Left lung (tissue), 10 donors: Measurements from ENCODE around the gene JARID2. TPM values are rescaled to one million over a fixed set of nuclear protein-coding genes. Genes with fewer than 3 reads are reported as not detected.

Source experiments
- ATAC-seq: fragments of 200-7000 bp; cut with Tn5 transposase; one replicate; pipeline ENCODE4 v1.9.1; 2020; ENCODE audit warnings: moderate library complexity
- DNase-seq, 4 donors: peaks; one replicate each; pipeline ENCODE4 v3.0.0-alpha.2; 2013 to 2020
- H3K27ac ChIP-seq, 2 donors: fragments of 200-600 bp; sonication (generic) in 1 of 2; one replicate each; pipeline versions ENCODE4 v1.5.0 to v1.8.0; 2020 to 2021
- H3K27me3 ChIP-seq, 2 donors: fragments of 200-600 bp; sonication (generic) in 1 of 2; one replicate each; pipeline versions ENCODE4 v1.5.0 to v1.8.0; 2020 to 2021
- H3K36me3 ChIP-seq, 2 donors: fragments of 200-600 bp; sonication (generic) in 1 of 2; one replicate each; pipeline versions ENCODE4 v1.5.0 to v1.8.0; 2020 to 2021
- H3K4me1 ChIP-seq, 2 donors: fragments of 200-600 bp; one replicate each; pipeline ENCODE4 v1.8.0; 2021
- H3K4me3 ChIP-seq, 2 donors: fragments of 200-600 bp; sonication (generic) in 1 of 2; one replicate each; pipeline versions ENCODE4 v1.5.0 to v1.8.0; 2020 to 2021; ENCODE audit warnings: mild to moderate bottlenecking in 1 of 2
- H3K9me3 ChIP-seq, 2 donors: fragments of 200-600 bp; sonication (generic) in 1 of 2; one replicate each; pipeline versions ENCODE4 v1.5.0 to v1.8.0; 2020 to 2021
- intact Hi-C, 2 donors: fragments of 100-400 bp; cut with DNase I; formaldehyde crosslinking; loops; one replicate each; pipeline versions ENCODE4 v1.11.2 to v1.14.2; 2022
- polyA plus RNA-seq, 6 donors: library from polyadenylated mRNA; unstranded; fragments of 120-200 nt; gene quantifications; one replicate each; pipeline ENCODE4 v1.2.1, GENCODE V29; 2013; ENCODE audit not compliant: insufficient read length in 6 of 6
- total RNA-seq, 2 donors: library from RNA; stranded (reverse); fragmentation: NEBNext Ultra II Directional; extraction: Animal tissue kit (Norgen Biotek cat#: 25700); gene quantifications; one replicate each; pipeline ENCODE4 v1.2.1, GENCODE V29; 2021
- TF ChIP-seq, protein P1 (sequence below), 2 donors: fragments of 200-600 bp; sonication (generic) in 1 of 2; IDR thresholded peaks; one replicate each; pipeline versions ENCODE4 v1.5.0 to v1.8.0; 2021; ENCODE audit warnings: antibody characterized with exemption in 2 of 2
- donor health status: DM: no; HTN: yes; CAD: no.
- donor health status: DM: no; HTN: no; CAD: no.

The JARID2 gene
- total and polyA plus RNA-seq, 8 donors = 10.2 to 19.4 (median 17.8) TPM

DNA sequence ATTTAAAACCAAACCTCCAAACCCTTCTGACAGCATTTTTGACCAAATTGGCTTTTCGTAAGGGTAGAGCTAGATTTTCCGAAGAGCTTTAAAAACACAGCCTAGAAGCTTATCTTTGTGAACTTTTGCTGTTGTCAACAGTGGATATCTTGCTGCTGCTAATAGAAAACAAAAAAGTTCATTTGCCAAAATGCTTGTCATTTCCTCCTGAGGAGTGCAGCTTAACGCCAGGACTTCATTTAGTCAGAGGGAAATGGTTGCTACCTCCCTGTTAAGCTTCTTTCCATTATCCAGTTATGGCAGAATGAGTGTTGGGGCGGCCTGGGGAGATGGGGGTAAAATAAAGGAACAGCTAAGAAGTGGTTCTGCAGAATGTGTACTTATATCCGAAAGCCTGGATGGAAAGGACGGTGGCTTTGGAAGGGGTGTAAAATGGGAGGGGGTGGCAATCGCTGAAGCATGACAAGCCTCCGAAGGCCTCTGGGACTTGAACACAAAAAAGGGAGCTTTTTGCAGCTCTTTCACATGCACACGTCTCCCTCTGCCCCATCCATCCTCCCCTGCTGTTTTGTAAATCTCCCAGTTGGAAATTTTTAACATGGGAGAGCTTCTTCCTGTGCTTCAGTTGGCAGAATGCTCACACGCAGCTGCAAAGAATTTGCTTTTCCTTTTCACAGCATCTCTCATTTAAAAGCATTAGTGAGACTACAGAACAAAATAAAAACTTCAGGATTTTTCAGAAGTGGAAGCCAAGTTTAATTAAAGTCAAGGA lies 22.5 kb downstream of the JARID2 start:
- Histone ChIP-seq H3K27me3 (no peaks in the 10 kb centered on the region), H3K36me3 (no peaks in the 10 kb centered on the region), H3K9me3 (no peaks in the 10 kb centered on the region), H3K4me1 (peaks cover 21 to 57% of the 10 kb centered on the region in 2 donors), H3K4me3 (no peak overlapping the region), H3K27ac (no peak overlapping the region)
- DNase-seq (no peak), ATAC-seq (no peak)
- TF ChIP-seq, protein P1, sequence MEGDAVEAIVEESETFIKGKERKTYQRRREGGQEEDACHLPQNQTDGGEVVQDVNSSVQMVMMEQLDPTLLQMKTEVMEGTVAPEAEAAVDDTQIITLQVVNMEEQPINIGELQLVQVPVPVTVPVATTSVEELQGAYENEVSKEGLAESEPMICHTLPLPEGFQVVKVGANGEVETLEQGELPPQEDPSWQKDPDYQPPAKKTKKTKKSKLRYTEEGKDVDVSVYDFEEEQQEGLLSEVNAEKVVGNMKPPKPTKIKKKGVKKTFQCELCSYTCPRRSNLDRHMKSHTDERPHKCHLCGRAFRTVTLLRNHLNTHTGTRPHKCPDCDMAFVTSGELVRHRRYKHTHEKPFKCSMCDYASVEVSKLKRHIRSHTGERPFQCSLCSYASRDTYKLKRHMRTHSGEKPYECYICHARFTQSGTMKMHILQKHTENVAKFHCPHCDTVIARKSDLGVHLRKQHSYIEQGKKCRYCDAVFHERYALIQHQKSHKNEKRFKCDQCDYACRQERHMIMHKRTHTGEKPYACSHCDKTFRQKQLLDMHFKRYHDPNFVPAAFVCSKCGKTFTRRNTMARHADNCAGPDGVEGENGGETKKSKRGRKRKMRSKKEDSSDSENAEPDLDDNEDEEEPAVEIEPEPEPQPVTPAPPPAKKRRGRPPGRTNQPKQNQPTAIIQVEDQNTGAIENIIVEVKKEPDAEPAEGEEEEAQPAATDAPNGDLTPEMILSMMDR (IDR thresholded peaks at IDR 0.05) = no peak
- intact Hi-C loops = no loop called here

DNA sequence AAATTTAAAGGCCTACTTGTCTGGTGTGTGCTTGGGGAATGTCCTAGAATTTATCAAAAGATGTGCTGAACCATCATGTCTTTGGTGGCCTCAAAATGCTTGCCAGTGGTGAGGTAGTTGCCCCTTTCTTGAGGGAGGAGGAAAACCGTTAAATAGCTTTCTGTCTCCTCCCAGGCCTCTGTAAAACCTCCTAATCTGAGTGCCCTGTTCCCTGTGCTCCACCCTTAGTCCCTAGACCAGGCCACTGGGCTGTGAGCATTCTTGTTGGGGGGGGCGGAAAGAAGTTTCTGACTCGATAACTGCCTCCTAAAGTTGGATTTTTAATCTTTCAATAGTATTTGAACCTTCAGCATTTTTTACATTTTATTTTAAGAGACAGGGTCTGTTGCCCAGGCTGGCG lies 23.1 kb downstream of the JARID2 start:
- no peak overlapping the region for H3K27ac ChIP-seq
- peaks cover 19 to 50% of the 10 kb centered on the region in 2 donors for H3K4me1 ChIP-seq
- H3K27me3 ChIP-seq = no peaks in the 10 kb centered on the region
- no peak for ATAC-seq
- intact Hi-C loops = no loop called here
- DNase-seq = no peak
- no peak overlapping the region for H3K4me3 ChIP-seq
- TF ChIP-seq, protein P1 (IDR thresholded peaks at IDR 0.05) = no peak
- no peaks in the 10 kb centered on the region for H3K9me3 ChIP-seq
- no peaks in the 10 kb centered on the region for H3K36me3 ChIP-seq

DNA sequence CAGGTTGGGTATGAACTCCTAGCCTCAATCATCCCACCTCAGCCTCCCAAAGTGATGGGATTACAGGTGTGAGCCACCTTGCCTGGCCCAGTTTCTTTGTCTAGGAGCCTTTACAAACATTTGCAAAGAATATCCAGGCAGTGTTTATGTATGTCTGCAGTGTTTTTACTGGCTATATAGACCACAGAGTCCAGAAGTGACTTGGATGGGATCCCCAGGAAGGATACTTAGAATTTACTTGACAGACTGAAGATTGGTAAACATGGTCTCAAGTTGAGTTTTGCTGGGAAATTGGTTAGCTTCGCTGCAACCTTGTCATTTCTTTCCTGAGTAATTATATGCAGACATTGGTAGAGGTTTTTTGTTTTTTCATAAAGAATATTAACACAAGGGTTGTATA lies 23.8 kb downstream of the JARID2 start:
- TF ChIP-seq, protein P1 (IDR thresholded peaks at IDR 0.05) = no peak
- DNase-seq (no peak), ATAC-seq (no peak)
- intact Hi-C loops = no loop called here
- Histone ChIP-seq H3K27ac (no peak overlapping the region), H3K36me3 (no peaks in the 10 kb centered on the region), H3K27me3 (no peaks in the 10 kb centered on the region), H3K4me1 (peaks cover 17 to 49% of the 10 kb centered on the region in 2 donors), H3K4me3 (no peak overlapping the region), H3K9me3 (no peaks in the 10 kb centered on the region)

DNA sequence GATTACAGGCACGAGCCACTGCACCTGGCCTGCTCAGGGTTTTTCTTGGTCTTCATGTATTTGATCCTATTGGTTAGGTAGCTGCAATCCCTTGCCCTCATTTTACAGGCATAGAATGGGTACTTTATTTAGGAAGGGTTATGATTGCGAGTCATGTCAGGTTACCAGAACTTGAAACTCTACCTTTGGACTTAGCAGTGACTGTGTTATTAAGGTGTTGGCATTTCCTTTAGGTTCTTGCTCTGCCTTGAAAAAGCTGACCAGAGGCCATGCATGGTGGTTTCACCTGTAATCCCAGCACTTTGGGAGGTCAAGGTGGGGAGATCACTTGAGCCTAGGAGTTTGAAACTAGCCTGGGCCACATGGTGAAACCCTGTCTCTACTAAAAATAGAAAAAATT lies 24.5 kb downstream of the JARID2 start:
- TF ChIP-seq, protein P1 (IDR thresholded peaks at IDR 0.05) = no peak
- H3K4me3 ChIP-seq = no peak overlapping the region
- no peak overlapping the region for H3K27ac ChIP-seq
- no peaks in the 10 kb centered on the region for H3K36me3 ChIP-seq
- no peaks in the 10 kb centered on the region for H3K9me3 ChIP-seq
- ATAC-seq (no peak), DNase-seq (no peak)
- peaks cover 15 to 49% of the 10 kb centered on the region in 2 donors for H3K4me1 ChIP-seq
- intact Hi-C loops = no loop called here
- no peaks in the 10 kb centered on the region for H3K27me3 ChIP-seq

DNA sequence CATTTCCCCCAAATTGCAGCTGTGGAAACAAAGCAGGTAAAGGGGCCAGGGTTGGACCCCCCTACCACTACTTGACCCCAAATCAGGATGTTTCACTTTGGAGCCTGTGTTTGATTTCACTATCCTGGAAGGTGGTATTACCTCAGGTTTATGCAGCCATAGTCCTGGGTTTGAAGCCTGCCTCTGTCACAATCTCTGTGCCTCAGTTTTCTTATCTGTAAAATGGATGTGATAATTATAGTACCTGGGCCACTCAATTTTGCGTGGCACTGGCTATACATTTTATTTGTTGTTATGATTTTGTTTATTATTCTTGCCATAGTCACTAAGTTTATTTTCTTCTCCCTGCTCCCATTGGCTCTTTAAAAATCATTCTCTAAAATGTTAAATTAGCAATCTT lies 26.7 kb downstream of the JARID2 start:
- TF ChIP-seq, protein P1 (IDR thresholded peaks at IDR 0.05) = no peak
- peaks cover 10 to 34% of the 10 kb centered on the region in 2 donors for H3K4me1 ChIP-seq
- no peak overlapping the region for H3K4me3 ChIP-seq
- no peaks in the 10 kb centered on the region for H3K9me3 ChIP-seq
- H3K27me3 ChIP-seq = no peaks in the 10 kb centered on the region
- DNase-seq (no peak), ATAC-seq (no peak)
- intact Hi-C loops = no loop called here
- H3K36me3 ChIP-seq = no peaks in the 10 kb centered on the region
- H3K27ac ChIP-seq = no peak overlapping the region
